Calu3 (cell line): Measurements from ENCODE around the gene ANKRD13D. TPM values are rescaled to one million over a fixed set of nuclear protein-coding genes. Genes with fewer than 3 reads are reported as not detected.

ENCODE experiments used
- BruUV-seq: library from RNA; stranded (reverse); fragments of 400-500 nt; replicated peaks from 2 replicates; lab custom pipeline; 2021; lab: Mats Ljungman, UMichigan
- CTCF ChIA-PET: fragments of 300-600 bp; sonication (Branson Sonifier 250); formaldehyde crosslinking; loops from one replicate; lab custom pipeline; 2022; ENCODE audit warnings: antibody characterized with exemption; lab: Charles Lee
- DNase-seq: peaks from one replicate; pipeline ENCODE4 v3.0.0; 2022
- H3K27ac Mint-ChIP-seq: one replicate; pipeline ENCODE4 v1.8.0; 2022; ENCODE audit warnings: mixed read lengths; ENCODE audit not compliant: unreplicated experiment
- H3K27me3 Mint-ChIP-seq: one replicate; pipeline ENCODE4 v1.8.0; 2022; ENCODE audit warnings: mixed read lengths; ENCODE audit not compliant: unreplicated experiment
- H3K36me3 Mint-ChIP-seq: one replicate; pipeline ENCODE4 v1.8.0; 2022; ENCODE audit warnings: mild to moderate bottlenecking, moderate library complexity, mixed read lengths; ENCODE audit not compliant: insufficient read depth, unreplicated experiment
- H3K4me1 Mint-ChIP-seq: one replicate; pipeline ENCODE4 v1.8.0; 2022; ENCODE audit warnings: mild to moderate bottlenecking, low read depth, mixed read lengths; ENCODE audit not compliant: unreplicated experiment
- H3K4me3 Mint-ChIP-seq: one replicate; pipeline ENCODE4 v1.8.0; 2022; ENCODE audit warnings: mild to moderate bottlenecking, low read depth, moderate library complexity, mixed read lengths; ENCODE audit not compliant: unreplicated experiment
- H3K9me3 Mint-ChIP-seq: one replicate; pipeline ENCODE4 v1.8.0; 2022; ENCODE audit warnings: low read depth, mixed read lengths; ENCODE audit not compliant: unreplicated experiment
- CTCF ChIP-seq: fragments of 200-600 bp; IDR thresholded peaks from one replicate; pipeline ENCODE4 v1.8.0; 2022; ENCODE audit warnings: antibody characterized with exemption; ENCODE audit not compliant: unreplicated experiment
- intact Hi-C: fragments of 100-400 bp; cut with micrococcal nuclease; formaldehyde crosslinking; loops from one replicate; pipeline ENCODE4 v1.10.0; 2022; ENCODE audit not compliant: unreplicated experiment
- total RNA-seq: library from RNA; stranded (reverse); gene quantifications from 2 replicates; pipeline ENCODE4 v1.2.3, GENCODE V29; 2022

ANKRD13D gene
- total RNA-seq, 1 experiment from 2014 or later, result 50.8 TPM

GRCh38 chr11:67309661-67310061 lies 20.6 kb downstream of the ANKRD13D start:
- DNase-seq, result no peak
- H3K27me3 Mint-ChIP-seq, result no peaks in the 10 kb centered on the region
- H3K4me1 Mint-ChIP-seq, result peaks cover 31% of the 10 kb centered on the region
- H3K9me3 Mint-ChIP-seq, result no peaks in the 10 kb centered on the region
- H3K27ac Mint-ChIP-seq, result no peak overlapping the region
- intact Hi-C loops, result no loop called here
- no TSS peak for BruUV-seq
- no peak overlapping the region for H3K4me3 Mint-ChIP-seq
- peaks cover 62% of the 10 kb centered on the region for H3K36me3 Mint-ChIP-seq
- TF ChIP-seq CTCF, result no peak
- CTCF ChIA-PET, result interaction anchor here (0.6 kb wide), 1 partner anchor 36 kb away, joined by 3 read pairs; no protein-coding TSS in a partner anchor

GRCh38 chr11:67310246-67311050 lies 21.3 kb downstream of the ANKRD13D start:
- BruUV-seq, result no TSS peak
- CTCF ChIA-PET, result interaction anchor here (0.6 to 0.9 kb wide), 2 partner anchors 36 to 158 kb away, joined by 3 read pairs; no protein-coding TSS in a partner anchor
- Mint-ChIP-seq H3K27ac (no peak overlapping the region), H3K27me3 (no peaks in the 10 kb centered on the region), H3K36me3 (peaks cover 57% of the 10 kb centered on the region), H3K4me1 (peaks cover 26% of the 10 kb centered on the region), H3K4me3 (no peak overlapping the region), H3K9me3 (no peaks in the 10 kb centered on the region)
- no peak for DNase-seq
- intact Hi-C loops, result no loop called here
- TF ChIP-seq CTCF, result no peak

- Mint-ChIP-seq H3K27ac (no peak overlapping the region), H3K4me1 (peaks cover 26% of the 10 kb centered on the region), H3K9me3 (no peaks in the 10 kb centered on the region), H3K27me3 (no peaks in the 10 kb centered on the region), H3K4me3 (no peak overlapping the region), H3K36me3 (peaks cover 50% of the 10 kb centered on the region)
- DNase-seq, result no peak
- no peak for TF ChIP-seq CTCF
- BruUV-seq, result no TSS peak
- CTCF ChIA-PET, result interaction anchor here (0.9 kb wide), 1 partner anchor 157 kb away, joined by 3 read pairs; no protein-coding TSS in a partner anchor
- intact Hi-C loops, result no loop called here
These were observed 22.0 kb downstream of the ANKRD13D start for GRCh38 chr11:67311051-67311555.

GRCh38 chr11:67311556-67312082 lies 22.5 kb downstream of the ANKRD13D start:
- intact Hi-C loops, result no loop called here
- CTCF ChIA-PET, result interaction anchor here (0.6 to 0.9 kb wide), 3 partner anchors 157 to 389 kb away, joined by 3 read pairs; no protein-coding TSS in a partner anchor
- Mint-ChIP-seq H3K36me3 (peaks cover 48% of the 10 kb centered on the region), H3K4me3 (no peak overlapping the region), H3K4me1 (peaks cover 26% of the 10 kb centered on the region), H3K27ac (no peak overlapping the region), H3K27me3 (no peaks in the 10 kb centered on the region), H3K9me3 (no peaks in the 10 kb centered on the region)
- BruUV-seq, result no TSS peak
- DNase-seq, result no peak
- no peak for TF ChIP-seq CTCF
